Right lung (tissue), 10 donors: Measurements from ENCODE around the gene RSAD1. TPM values are rescaled to one million over a fixed set of nuclear protein-coding genes. Genes with fewer than 3 reads are reported as not detected.
A peak's percentile ranks its signal among the peaks of the same experiment; 100 is the strongest.

Experiments used
- DNase-seq, 2 donors: peaks; one replicate each; pipeline ENCODE4 v3.0.0-alpha.2; 2013
- long read RNA-seq, 8 donors: transcript quantifications; one replicate each; lab custom pipeline, GENCODE V29; 2026
- polyA plus RNA-seq, 5 donors: library from polyadenylated mRNA; unstranded; fragments of 120-200 nt; gene quantifications; one replicate each; pipeline versions ENCODE4 v1.2.1 to v1.2.3, GENCODE V29; 2013; ENCODE audit warnings: inconsistent platforms in 1 of 5, low replicate concordance in 1 of 5; ENCODE audit not compliant: insufficient read length in 5 of 5, insufficient read depth in 1 of 5

Gene RSAD1
- polyA plus RNA-seq: 10 to 100 TPM; 41.2 to 56.4 (median 50.3) TPM
- long read RNA-seq, donor 1, transcript RSAD1-201 (9 exons, 2,528 nt): major isoform, 7 of 9 reads
- long read RNA-seq, donor 1, partial matches to known transcripts: 0 of 9 reads
- long read RNA-seq, donor 1, other reads (novel, unspliced or antisense): 0 of 9 reads
- long read RNA-seq, donor 2, partial matches to known transcripts: 0 of 2 reads
- long read RNA-seq, donor 2, other reads (novel, unspliced or antisense): 0 of 2 reads
- long read RNA-seq, donor 3, partial matches to known transcripts: 33 of 35 reads
- long read RNA-seq, donor 3, other reads (novel, unspliced or antisense): 0 of 35 reads
- long read RNA-seq, donor 4, partial matches to known transcripts: 0 of 1 reads
- long read RNA-seq, donor 4, other reads (novel, unspliced or antisense): 0 of 1 reads
- long read RNA-seq, donor 5, transcript RSAD1-201 (9 exons, 2,528 nt): major isoform, 5 of 7 reads
- long read RNA-seq, donor 5, partial matches to known transcripts: 0 of 7 reads
- long read RNA-seq, donor 5, other reads (novel, unspliced or antisense): 0 of 7 reads
- long read RNA-seq, donor 6, transcript RSAD1-201 (9 exons, 2,528 nt): major isoform, 5 of 7 reads
- long read RNA-seq, donor 6, partial matches to known transcripts: 0 of 7 reads
- long read RNA-seq, donor 6, other reads (novel, unspliced or antisense): 0 of 7 reads
- long read RNA-seq, donor 7, partial matches to known transcripts: 0 of 4 reads
- long read RNA-seq, donor 7, other reads (novel, unspliced or antisense): 0 of 4 reads
- long read RNA-seq, donor 8, partial matches to known transcripts: 0 of 4 reads
- long read RNA-seq, donor 8, other reads (novel, unspliced or antisense): 0 of 4 reads

GRCh38 chr17:50478391-50479381 is at the start of gene RSAD1:
RSAD1 (plus strand) TSS chr17:50478860; CDS start chr17:50478885, 25 bp downstream.
- DNase-seq: peak; percentile 88 to 90

DNA sequence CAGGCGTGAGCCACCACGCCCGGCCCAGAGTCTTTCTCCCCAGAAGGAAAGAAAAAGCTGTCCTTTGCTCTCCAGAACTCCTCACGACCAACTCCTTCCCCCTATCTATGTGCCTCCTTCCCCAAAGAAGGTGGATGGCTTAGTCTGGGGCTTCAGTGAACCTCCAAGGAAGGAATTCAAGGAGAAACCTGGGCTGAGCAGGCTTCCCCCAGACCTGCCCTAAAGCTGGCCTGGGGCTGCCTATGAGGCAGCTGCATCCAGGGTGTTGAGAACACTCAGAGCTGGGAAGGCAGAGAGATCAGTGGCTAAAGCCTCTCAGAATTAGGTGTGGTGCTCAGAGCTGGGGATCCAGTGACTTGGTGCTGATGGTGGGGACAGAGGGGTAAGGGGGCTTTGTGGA is 48.9 kb upstream of the RSAD1 start:
- no peak for DNase-seq

GRCh38 chr17:50430821-50431618 is 47.6 kb upstream of the RSAD1 start:
- DNase-seq: no peak

DNA sequence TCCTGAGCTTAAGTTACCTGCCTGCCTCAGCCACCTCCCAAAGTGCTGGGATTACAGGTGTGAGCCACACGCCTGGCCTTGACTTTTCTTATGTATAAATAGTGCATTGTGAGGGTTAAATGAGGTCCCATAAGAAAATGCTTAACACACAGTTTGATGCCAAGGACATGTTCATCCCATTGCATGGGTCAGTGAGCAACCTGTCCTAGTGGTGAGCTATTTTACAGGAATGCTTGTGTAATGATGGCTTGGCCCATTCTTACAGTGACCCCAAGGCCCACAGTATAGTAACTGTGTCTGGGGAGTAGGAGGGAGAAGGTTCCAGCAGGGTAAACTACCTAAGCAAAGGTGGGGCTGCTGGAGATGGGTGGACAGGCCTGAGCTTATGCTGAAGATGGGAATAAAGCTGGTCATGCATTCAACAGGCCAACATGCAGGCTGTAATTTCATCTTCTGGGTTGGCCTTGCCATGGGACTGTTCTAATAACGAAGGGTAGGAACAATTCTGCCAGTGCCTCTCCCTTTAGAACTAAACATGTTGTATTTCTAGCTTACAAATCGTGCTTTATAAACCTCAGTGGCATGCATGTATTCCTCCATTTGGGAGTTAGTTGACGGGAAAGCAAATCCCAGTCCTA is 46.4 kb upstream of the RSAD1 start:
- DNase-seq: no peak

DNA sequence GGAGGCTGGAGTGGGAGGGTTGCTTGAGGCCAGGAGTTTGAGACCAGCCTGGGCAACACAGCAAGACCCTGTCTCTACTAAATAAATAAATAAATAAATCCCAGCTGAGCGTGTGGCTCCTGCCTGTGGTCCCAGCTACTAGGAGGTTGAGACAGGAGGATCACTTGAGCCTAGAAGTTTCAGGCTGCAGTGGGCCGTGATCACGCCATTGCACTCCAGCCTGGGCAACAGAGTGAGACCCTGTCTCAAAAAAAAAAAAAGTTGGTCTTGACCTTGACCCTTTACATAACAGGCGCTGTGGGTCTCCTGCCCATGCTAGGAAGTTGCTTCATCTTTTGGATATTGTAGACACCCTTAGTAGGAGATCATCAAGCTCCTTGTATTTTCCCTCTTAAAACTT is 41.3 kb upstream of the RSAD1 start:
- DNase-seq: no peak

DNA sequence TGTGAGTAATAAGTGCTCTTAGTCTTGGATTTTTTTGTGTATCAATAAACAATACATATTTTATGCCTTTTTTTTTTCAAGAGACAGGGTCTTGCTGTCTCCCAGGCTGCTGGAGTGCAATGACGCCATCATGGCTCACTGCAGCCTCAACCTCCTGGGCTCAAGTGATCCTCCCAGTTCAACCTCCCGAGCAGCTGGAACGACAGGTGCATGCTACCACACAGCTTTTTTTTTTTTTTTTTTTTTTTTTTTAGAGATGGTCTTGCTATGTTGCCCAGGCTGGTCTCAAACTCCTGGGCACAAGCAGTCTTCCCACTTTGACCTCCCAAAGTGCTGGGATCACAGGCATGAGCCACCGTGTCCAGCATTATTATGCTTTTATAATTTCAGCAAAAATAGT is 39.7 kb upstream of the RSAD1 start:
- no peak for DNase-seq

DNA sequence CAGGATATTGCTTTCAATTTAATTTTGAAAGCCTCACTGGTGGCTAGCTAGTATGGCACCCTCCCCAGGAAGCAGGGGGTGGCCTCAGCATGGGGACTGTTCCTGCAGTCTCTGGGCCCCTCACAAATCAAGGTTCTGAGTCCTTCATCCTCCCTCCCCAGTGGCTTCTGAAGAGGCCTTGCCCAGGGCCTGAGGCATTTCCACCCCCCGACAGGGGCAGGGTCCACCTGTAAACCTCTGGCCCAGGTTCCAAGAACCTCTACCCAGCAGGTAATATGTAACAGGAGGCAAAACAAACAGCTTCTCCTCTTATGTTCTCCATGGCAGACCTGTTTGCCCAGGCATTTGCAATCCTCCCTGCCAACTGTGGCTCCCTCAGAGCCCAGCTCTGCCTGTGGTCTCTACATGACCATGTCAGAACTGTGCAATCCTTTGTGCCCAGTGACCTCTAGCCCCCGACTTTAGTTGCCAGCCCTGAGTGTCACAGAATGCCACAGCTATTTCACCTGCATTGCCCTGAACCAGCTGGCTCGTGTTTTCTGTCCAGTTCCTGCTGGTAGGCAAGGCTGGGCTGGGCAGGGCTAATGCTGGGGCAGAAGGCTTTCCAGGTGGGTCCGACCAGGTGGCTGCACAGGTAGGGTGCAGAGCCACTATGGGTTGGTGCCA is 38.4 kb upstream of the RSAD1 start:
- peak in 1 of 2 donors; percentile 32 for DNase-seq

- no peak for DNase-seq
Observed at GRCh38 chr17:50440838-50441829, 37.5 kb upstream of the RSAD1 start.

- peak in 1 of 2 donors; percentile 13 for DNase-seq
Observed at GRCh38 chr17:50443505-50443974, 35.1 kb upstream of the RSAD1 start.

DNA sequence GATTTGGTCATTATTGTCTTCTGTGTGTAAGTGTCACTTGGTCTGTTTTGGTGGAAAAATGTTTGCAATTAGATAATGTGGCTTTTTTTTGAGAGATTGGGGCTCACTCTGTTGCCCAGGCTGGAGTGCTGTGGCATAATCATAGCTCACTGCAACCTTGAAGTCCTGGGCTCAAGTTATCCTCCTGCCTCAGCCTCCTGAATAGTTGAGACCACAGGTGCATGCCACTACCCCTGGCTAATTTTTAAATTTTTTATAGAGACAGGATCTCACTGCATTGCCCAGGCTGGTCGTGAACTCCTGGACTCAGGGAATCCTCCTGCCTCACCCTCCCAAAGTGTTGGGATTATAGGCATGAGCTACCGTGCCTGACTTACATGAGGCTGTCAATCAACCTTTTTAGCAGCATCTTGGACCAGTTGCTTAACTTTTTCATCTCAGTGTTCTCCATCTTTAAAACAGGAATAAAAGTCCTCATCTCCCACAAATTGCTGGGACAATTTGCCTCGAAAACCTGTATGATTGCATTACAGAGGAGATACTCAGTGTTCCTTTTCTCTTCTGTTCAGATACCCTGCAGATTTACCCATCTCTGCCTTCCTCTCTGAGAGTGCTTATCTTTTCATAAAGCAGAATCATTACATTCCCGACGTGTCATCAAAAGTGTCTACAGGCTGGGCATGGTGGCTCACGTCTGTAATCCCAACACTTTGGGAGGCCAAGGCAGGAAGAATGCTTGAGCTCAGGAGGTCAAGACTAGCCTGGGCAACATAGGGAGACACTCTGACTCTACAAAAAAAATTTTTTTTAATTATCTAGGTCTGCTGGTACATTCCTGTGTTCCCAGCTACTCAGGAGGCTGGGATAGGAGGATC is 33.6 kb upstream of the RSAD1 start:
- DNase-seq: no peak

DNA sequence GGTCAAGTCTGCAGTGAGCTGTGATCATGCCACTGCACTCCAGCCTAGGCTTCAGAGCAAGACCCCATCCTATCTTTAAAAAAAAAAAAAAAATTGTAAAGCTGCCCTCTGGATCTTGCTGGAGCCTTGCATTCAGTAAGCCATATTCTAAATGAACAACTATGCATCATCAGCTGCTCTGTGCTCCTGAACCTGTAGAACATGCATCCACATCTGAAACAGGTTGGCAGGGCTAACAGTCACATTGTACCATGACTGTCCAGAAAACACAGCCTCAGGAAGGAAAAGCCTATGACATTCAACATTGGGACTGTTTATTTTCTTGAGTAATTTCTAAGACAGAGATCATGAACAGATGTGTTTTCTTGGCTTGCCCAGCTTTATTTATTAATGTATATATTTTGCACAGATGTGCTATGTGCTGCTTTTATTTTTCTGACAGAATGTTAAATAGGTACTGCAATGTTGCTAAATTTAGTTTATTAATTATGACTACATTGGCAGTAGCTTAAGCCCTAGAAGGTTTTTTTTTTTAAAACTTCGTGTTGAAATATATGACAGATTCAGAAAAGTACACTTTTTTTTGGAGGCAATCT is 32.8 kb upstream of the RSAD1 start:
- DNase-seq: no peak

GRCh38 chr17:50447870-50448595 is 30.6 kb upstream of the RSAD1 start:
- peak; percentile 39 to 51 for DNase-seq

DNA sequence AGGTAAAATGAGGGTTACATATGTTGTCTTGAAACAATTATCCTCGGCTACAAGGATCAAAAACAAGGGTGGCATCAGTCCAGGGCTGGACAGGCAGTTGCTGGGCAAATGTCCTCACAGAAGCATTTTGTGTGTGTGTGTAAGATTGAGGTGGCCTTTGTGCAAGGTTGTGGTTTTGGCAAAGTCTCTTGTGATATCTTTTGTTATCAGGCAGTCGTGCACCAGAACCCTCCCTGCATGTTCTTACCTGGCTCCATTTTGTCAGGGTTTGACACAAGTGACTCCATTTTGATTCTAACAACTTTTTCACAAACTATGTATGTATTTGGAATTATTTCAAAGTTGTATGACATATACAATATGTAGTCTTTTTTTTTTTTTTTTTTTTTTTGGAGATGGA is 30.0 kb upstream of the RSAD1 start:
- no peak for DNase-seq

DNA sequence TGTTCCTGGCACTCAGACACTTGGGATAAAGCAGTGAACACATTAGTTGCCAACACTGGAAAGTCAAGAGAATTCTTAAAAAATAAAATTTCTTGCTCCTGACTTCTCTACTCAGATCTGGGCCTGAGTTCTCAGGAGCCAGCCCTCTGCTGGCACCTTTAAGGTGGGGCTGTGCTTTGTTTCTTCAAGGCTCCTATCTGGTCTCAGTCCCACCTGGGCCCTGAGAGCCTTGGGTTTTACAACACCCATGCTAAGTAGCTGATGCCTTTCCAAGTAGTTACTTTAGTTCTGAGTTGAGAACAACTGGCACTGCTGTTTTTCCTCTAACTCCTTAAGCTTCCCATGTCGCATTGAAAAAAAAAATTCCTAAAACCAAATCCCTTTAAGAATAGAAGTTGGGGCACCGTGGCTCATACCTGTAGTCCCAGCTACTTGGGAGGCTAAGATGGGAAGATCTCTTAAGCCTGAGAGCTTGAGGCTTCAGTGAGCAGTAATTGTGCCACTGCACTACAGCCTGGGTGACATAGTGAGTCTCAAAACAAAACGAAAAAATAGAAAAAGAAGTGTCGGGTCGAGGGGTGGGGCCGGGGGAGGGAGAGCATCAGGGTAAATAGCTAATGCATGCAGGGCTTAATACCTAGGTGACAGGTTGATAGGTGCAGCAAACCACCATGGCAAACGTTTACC is 26.6 kb upstream of the RSAD1 start:
- no peak for DNase-seq

DNA sequence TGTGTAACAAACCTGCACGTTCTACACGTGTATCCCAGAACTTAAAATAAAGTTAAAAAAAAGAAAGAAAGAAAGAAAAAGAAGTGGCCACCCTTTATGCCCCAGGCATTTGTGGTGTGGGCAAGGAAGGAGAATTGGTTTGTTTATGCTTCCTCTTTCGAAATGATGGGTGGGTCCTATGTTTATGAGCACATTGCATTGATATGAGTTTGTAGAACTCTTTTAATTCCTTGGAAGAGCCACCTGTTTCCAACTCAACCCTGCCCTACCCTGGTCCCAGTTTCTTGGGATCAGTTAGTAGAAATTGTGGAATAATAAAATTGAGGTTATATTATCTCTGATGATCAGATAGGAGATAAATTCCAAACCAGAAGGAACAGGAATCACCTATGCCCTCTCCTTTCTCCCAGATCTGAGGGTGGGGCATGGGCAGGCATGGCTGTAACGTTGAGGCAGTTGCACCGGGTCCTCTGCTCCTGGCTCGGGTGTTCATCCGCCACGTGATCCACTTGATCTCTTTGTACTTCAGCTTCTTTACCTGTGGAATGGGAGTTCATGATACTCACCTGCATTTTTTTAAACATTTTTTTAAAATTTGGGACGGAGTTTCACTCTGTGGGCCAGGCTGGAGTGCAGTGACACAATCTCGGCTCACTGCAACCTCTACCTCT is 25.9 kb upstream of the RSAD1 start:
- no peak for DNase-seq
